ENCODE data around the gene UNC13A.

DNA sequence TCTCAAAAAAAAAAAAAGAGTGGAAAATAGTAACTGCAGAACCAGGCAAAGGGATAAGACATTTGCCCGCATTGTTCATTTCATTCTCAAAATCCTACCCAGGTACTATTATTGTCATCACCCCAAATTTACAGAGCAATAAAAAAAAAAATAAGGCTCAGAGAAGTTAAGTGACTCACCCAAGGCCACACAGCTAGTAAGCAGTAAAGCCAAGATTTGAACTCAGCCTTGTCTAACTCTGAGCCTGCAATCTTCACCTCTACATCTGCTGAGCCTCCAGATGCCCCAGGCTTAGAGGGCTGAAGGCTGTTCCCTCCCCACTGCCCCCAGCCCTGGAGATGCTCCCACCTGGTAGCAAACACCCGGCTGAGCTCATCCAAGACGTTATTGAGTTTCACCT, 61.0 kb downstream of the UNC13A start:
- TF ChIP-seq CTCF (IDR thresholded peaks at IDR 0.05) (no peak), EP300 (IDR thresholded peaks at IDR 0.05) (no peak)

Data from suprapubic skin (tissue), 3 donors.